ENCODE measurements around the gene ING3. TPM values are rescaled to one million over a fixed set of nuclear protein-coding genes. Genes with fewer than 3 reads are reported as not detected.
A peak's percentile ranks its signal among the peaks of the same experiment; 100 is the strongest.

The ING3 gene, protein sequence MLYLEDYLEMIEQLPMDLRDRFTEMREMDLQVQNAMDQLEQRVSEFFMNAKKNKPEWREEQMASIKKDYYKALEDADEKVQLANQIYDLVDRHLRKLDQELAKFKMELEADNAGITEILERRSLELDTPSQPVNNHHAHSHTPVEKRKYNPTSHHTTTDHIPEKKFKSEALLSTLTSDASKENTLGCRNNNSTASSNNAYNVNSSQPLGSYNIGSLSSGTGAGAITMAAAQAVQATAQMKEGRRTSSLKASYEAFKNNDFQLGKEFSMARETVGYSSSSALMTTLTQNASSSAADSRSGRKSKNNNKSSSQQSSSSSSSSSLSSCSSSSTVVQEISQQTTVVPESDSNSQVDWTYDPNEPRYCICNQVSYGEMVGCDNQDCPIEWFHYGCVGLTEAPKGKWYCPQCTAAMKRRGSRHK
- 12.5 and 22.6 TPM in 2 replicates for total RNA-seq

DNA sequence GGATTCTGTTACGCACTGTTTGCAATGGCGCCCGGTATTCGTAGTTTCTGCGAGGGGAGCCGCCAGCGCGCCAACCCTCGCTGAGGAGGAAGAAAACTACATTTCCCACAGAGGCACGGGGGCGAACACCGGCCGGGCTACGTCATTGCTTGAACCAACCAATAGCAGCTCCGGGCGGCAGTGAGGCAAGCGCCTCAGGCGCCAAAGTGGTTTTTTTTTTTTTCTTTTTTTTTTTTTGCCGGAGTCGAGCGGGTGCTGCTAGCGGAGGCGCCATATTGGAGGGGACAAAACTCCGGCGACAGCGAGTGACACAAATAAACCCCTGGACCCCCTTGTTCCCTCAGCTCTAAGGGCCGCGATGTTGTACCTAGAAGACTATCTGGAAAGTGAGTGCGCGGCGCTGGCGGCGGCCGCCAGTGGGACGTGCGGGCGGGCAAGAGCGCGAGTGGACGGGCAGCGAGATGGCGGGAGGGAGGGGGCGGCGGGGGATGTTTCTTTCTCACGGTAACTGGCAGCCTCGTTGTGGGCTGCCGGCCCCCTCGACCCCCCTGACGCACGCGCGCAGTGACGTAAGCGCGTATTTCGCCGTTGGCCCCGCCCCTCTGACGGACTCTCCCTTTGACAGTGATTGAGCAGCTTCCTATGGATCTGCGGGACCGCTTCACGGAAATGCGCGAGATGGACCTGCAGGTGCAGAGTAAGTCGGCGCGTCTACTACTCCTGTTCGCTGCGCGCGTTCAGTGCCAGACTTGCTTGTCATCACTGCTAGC, at the start of gene ING3:
Gene ING3 (plus strand): TSS at position 239 of the 770 bp plus-strand sequence. CDS start 120 bp downstream, at position 359.
- DNase-seq (ENCODE audit: extremely low read depth, low read depth, low spot score), result peak; percentile 76

DNA sequence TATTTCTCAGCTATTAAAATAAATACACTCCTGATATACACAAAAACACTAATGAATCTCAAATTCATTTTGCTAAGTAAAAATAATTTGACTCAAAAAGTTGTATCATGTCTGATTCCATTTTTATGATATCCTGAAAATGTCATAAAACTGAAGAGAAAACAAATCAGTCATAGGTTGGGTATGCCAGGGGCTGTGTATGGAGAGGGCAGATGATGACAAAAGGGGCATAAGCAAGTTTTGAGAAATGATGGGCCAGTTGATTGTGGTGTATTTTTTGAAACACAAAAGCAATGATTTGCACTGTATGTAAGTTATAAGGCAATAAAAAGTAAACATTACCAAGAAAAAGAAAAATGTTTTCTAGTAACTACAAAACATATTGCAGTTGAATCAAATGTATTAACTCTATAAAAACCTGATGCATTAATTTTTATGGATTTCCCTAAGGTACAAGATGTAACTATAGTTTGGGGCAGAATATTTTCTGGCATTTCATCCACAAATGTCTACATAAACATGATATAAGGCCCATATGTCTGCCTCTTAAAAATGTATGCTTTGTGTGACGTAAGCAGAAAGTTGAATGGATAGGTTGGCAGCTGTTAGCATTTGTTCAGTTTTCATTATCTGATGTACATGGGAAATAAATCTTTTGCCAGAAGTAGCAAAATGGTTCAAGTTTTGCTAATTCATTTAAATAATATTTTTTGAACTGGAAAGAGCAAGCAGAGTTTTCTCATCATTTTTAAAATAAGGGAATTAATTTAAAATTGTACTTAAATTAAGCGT, 35.1 kb upstream of the ING3 start:
- no peak for DNase-seq (ENCODE audit: extremely low read depth, low read depth, low spot score)

DNA sequence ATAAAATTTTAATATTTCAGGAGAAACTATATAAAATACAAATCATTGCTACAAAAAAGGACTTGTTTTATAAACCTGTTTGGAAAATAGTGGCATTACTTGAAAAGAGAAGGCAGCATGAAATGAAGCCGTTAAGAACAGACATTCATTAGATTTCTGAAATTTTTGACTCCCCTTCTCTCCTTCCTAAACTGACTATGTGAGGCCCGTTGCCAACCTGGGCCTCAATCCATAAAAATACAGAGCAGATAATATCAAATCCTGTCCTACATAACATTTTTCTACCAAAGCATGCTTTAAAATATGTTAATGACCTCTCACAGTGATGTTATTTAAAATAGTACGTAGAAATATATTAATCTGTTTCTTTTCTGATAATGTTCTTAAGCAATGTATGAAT, 34.5 kb upstream of the ING3 start:
- DNase-seq (ENCODE audit: extremely low read depth, low read depth, low spot score), result no peak

DNA sequence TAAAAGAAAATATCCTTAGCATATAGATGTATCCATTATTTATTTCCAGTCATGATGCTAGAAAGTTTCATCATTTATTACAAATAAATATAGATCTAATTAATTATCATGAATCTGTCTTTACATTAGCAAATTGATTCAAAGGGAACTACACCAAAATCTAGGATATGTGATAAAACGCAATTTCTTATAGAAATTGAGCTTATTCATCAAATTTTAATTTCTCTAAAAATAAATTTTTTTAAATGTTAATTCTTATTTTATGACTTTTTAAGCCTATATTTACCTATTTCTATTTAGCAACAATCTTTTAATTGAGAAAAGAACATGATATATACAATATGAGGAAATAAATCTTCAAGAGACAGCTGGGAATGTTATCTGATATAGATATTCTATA, 34.0 kb upstream of the ING3 start:
- no peak for DNase-seq (ENCODE audit: extremely low read depth, low read depth, low spot score)

DNA sequence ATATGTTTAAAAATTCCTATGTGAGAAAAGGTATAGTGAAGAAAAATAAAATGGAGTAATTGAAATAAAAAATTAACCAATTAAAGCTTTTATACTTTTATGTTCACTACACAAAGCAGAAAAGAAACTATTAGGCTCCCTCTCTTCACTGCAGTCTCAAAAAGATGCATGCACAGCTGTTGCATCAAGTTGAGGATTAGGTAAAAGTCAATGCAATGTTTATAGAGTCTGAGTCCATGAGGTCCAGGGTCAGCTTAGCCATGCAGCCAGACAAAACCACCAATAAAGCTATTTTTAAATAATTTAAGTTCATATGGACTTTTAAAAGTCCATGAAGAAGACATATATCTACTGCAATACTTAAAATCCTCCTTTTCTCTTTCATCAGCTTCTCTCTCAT, 31.1 kb upstream of the ING3 start:
- no peak for DNase-seq (ENCODE audit: extremely low read depth, low read depth, low spot score)

DNA sequence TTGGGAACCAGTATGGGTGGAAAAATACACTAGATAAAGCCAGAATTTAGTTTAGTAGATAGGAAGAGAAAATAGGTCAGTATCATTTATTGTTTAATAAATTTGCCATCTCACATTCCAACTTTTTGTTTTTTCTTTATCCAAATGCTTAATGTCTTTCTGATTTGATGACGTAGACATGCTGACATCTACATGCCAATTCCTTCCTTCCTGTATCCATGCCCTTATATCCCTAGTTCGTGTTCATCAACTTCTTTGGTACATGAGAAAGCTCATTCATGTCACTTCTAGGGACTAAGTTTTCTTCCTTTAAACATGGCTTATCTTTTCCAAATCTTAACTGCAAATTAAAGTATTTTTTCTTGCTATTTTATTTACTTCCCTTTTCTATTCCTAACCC, 30.5 kb upstream of the ING3 start:
- DNase-seq (ENCODE audit: extremely low read depth, low read depth, low spot score), result no peak

DNA sequence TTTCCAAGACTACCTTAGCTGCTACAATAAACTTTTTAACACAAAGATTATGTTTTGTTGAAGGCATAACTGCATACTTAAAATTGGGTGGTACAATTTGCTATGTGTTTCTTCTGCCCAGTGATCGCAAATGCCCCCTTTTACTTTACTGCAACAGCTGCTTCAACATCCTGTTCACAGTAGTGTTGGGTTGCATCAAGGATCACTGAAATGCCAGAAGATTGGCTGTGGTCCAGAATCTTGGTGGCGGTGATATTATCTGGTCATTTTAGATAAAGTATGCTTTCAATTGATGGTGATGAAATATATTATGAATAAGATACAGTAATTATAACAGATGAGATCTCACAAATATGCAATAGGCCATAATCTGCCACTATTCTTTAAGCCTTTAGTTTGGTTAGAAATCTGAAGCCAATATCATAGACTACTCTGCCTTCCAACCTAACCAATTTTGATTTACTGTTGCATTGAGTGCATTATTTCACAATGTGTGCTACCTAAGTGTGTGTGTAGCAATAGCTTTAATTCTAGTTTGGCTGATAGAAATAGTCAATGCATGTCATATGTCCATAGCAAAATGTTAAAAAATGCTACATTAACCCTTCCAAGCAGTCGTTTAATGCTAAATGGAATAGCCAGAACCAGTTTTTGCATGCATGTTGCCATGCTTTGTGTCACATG, 29.8 kb upstream of the ING3 start:
- DNase-seq (ENCODE audit: extremely low read depth, low read depth, low spot score), result no peak

DNA sequence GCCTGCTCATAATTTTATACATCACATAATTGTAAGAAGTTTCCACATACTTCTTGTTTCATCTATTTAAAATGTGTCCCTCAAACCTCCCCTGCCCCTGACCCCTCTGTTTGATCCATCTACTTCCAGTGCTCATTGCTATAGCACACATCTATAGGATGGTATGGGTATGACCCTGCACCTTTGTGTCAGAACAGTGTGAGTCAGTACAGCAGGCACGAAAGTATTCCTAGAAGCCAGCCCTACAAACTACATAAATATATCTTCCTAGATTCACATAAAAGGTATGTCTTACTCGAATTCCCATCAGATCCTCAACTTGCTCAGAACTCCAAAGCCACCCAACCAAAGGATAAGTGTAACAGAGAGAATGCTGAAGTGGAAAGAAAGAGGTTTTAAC, 25.7 kb upstream of the ING3 start:
- no peak for DNase-seq (ENCODE audit: extremely low read depth, low read depth, low spot score)

DNA sequence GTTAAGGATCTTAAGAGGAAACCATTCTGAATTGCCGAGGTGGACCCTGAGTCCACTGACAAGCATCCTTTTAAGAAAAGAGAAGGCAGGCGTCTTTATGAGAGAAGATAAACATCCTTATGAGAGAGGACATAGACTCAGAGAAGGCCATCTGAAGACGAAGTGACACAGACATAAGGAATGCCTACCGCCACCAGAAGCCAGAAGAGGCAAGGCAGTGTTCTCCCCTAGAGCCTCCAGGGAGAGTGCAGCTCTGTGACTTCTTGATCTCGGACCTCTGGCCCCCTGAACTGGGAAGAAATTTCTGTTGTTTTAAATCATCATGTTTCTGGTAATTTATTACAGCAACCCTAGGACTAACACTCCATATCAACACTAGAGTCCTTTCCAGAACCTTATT, 25.2 kb upstream of the ING3 start:
- no peak for DNase-seq (ENCODE audit: extremely low read depth, low read depth, low spot score)

DNA sequence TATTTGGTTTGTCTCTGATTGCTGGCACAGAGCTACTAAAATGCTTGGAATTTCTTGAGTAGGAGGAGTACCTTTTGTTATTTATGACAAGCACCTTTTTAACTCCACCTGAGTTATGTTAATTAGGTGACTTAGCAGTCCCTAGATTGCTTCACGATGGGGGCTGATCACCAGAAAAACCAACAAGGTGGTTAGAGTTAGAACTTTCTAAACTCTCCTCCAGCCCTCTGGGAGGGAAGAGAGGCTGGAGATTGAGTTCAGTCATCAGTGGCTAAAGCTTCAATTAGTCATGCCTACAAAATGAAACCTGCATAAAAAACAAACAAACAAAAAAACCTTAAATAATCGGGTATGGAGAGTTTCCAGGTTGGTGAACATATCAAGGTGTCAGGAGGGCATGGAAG, 23.6 kb upstream of the ING3 start:
- no peak for DNase-seq (ENCODE audit: extremely low read depth, low read depth, low spot score)

DNA sequence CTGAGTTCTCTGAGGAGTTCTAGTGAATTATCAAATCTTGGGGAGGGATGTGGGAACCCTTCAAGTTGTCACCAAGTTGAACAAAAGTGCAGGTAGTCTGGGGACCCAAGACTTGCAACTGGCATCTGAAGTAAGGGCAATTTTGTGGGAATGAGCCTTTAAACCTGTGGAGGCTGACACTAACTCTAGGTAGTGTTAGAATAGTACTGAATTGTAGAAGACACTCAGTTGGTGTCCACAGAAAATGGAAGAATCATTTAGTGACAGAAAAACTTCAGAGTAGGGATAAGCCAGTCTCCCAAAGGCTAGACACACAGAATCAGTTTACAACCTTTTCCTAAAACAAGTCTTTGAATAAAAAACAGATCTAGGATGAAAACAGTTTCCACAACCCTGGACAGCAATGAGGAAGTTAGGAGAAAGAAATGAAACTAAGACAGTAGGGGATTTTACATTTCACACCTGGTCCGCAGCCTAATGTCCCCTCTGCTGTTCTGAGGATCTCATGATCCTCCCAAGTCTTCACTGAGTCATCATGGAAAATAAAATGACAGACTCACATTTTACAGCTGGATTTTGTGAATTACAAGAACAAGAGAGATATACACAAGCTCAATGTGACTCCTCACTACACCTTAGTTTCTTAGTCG, 23.0 kb upstream of the ING3 start:
- DNase-seq (ENCODE audit: extremely low read depth, low read depth, low spot score), result no peak

DNA sequence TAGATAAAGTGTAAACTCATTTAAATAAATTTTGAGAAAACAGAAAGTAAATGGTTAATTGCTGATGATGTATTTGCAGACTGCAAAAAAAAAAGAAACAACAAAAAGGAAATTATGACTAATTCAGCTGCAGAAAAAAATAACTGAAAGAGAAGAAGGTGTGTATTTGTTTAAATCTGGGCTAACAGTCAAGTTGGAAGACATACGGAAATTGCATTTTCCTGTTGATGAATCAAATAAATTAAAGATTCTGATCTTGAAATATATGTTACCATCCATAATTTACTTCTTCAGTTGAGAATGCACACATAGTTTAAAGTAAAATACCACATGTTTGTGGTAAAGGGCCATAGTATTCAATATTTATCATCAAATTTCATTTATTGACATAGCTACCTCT, 19.3 kb upstream of the ING3 start:
- no peak for DNase-seq (ENCODE audit: extremely low read depth, low read depth, low spot score)

DNA sequence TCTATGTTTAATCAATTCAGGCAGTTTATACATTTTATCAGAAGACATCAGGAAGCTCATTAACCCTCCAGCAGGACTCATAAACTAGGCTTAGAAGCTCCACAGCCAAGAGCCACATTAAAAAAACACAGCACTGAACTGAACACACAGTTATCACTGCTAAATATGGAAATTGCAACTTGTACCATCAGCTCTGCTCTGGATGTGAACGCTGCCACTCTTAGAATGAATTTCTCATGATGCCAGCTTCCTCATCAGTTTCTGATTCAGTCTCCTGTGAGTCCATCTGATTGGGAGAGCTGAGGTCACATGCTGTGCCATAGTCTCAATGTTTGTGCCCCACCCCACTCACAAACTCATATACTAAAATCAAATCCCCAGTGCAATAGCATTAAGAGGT, 17.1 kb upstream of the ING3 start:
- DNase-seq (ENCODE audit: extremely low read depth, low read depth, low spot score), result no peak

DNA sequence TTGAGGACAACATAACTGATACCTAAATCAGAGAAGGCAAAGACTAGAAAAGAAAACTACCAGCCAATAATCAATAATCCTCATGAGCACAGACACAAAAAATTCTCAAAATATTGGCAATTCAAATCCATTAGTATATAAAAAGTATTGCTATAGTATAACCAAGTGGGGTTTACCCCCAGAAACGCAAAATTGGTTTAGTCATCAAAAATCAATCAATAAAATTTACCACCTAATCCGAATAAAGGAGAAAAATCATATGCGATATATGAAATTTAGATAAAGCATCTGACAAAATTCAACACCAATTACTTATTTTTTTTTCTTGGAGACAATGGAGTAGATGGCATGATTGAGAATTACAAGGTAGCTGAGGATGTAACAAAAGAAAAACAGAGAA, 11.2 kb upstream of the ING3 start:
- DNase-seq (ENCODE audit: extremely low read depth, low read depth, low spot score), result no peak

DNA sequence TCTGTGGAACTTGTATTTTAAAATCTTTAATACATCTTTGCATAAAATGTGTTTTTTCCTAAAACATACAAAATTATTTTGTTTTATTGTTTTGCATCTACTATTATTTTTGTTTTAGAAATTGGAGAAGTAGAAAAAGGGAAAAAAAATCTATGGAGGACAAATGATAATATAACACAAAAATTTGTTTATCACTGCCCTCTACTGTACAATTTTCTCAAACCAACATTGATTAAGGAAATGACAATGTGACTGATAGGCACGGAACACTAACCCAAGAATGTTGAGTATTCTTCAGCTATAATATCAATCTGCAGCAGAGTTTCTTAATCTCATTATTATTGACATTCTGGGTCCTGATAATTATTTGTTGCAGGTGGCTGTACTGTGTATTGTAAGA, 9.5 kb upstream of the ING3 start:
- peak; percentile 44 for DNase-seq (ENCODE audit: extremely low read depth, low read depth, low spot score)

DNA sequence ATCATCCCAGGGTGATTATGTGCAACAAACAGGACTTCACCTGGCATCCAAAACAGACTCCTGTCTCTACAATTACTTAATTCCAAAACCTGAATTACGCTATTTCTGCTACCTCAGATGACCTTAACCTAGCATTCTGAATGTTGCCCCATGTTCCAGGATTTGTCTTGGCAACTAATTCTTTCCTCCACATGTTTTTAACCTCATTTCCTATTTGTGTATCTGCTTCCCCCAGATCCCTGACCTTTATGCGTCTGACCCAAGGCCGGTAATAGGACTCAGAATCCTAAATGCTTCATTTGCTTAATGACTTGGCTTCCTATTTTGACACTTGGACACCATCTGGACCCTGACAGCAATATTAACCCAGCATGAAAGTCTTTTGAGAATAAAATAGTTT, 8.7 kb upstream of the ING3 start:
- DNase-seq (ENCODE audit: extremely low read depth, low read depth, low spot score), result peak; percentile 89

DNA sequence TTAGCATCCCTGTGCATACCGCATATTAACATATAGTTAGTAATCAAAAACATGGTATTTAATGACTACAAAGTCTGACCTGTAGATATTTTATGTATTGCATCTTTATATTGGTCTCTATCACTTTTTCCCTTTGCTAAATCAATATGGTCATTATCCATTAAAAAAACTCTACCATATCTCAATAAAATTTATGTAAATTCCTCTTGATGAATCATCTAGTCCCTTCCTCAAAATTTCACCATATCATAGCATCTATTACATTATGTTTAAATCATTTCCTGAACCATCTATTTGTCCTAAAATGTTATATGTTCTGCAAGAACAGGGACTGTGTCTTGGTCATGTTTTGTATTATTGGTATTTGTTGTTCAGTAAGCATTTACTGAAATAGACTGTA, 7.7 kb upstream of the ING3 start:
- no peak for DNase-seq (ENCODE audit: extremely low read depth, low read depth, low spot score)

DNA sequence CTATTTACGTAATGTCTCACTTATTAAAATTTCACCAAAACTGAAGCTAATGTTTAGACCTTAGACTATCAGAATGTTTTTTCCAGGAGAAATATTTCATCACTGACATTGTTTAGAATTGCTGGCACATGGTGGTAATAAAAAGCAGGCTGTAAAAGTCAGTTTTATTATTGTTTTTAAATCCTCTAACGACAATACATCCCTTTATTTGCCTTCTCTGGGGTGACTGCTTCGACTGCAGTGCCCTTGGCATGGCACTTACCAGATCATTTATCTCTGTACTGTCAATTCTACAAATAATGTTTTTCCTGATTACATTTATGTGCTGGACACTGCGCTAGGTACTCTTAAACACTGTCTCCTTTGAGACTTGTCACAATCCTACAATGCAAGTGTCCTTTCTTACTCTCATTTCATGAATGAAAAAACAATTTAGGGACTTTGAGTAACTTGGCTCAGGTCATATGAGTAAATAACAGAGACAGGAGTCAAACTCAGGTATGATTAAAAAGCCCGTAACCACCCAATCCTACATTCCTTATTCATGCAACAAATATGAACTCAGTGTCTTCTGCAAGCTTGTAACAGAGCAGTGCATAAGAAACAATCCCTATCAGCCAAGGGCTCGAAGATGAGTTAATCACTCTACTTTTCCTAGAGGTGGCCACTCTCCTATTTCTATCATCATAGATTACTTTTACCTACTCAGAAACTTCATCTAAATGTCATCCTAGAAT, 5.6 kb upstream of the ING3 start:
- no peak for DNase-seq (ENCODE audit: extremely low read depth, low read depth, low spot score)

DNA sequence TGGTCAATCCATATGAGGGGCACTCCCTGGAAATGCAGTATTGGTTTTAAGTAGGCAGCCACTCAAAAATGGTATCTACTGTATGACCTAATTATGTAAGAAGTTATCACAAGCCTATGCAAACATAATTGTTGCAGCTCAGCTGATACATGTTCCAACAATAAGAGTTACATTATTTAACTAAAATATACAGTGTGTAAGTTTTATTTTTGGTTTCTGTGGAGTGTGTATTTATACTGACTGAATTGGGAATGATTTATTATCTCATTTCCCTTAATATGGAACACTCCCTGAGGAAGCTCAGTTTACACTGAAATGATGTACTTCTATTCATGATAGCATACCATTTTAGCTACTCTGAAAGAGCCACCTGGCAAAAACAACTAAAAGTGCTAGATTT, 2.6 kb upstream of the ING3 start:
- no peak for DNase-seq (ENCODE audit: extremely low read depth, low read depth, low spot score)
